Mucosa of descending colon (tissue), 3 donors: Measurements from ENCODE around the gene SPTBN5. TPM values are rescaled to one million over a fixed set of nuclear protein-coding genes. Genes with fewer than 3 reads are reported as not detected.

Experiments
- ATAC-seq: fragments of 200-7000 bp; cut with Tn5 transposase; one replicate; pipeline ENCODE4 v1.9.1; 2020; ENCODE audit warnings: mild to moderate bottlenecking, moderate library complexity
- DNase-seq, 3 donors: peaks; one replicate each; pipeline ENCODE4 v3.0.0-alpha.2; 2020
- H3K36me3 ChIP-seq: fragments of 200-600 bp; one replicate; pipeline ENCODE4 v1.8.0; 2021; ENCODE audit warnings: low read depth, mild to moderate bottlenecking
- H3K4me1 ChIP-seq: fragments of 200-600 bp; one replicate; pipeline ENCODE4 v1.8.0; 2021; ENCODE audit warnings: low read depth, mild to moderate bottlenecking
- H3K4me3 ChIP-seq: fragments of 200-600 bp; one replicate; pipeline ENCODE4 v1.8.0; 2021; ENCODE audit warnings: mild to moderate bottlenecking
- H3K9me3 ChIP-seq: fragments of 200-600 bp; one replicate; pipeline ENCODE4 v1.8.0; 2021; ENCODE audit warnings: mild to moderate bottlenecking
- CTCF ChIP-seq: fragments of 200-600 bp; IDR thresholded peaks from one replicate; pipeline ENCODE4 v1.8.0; 2022; ENCODE audit warnings: antibody characterized with exemption, mild to moderate bottlenecking
- intact Hi-C, 2 donors: fragments of 100-400 bp; cut with DNase I in 1 of 2; cut with micrococcal nuclease in 1 of 2; formaldehyde crosslinking; loops; one replicate each; pipeline versions ENCODE4 v1.11.0 to v1.11.1; 2022; cut with DNase I, micrococcal nuclease
- total RNA-seq, 3 donors: library from RNA; stranded (reverse); fragmentation: NEBNext Ultra II Directional in 2 of 3; extraction: Animal tissue kit (Norgen Biotek cat#: 25700) in 2 of 3; gene quantifications; one replicate each; pipeline versions ENCODE4 v1.2.1 to v1.2.4, GENCODE V29; 2021 to 2023
- donor health status: DM: no; HTN: no; CAD: no; lungs with moderate emphysema.
- donor health status: DM: no; HTN: no; CAD: no.
- donor health status: DM: no; HTN: yes; CAD: no.

The SPTBN5 gene
- total RNA-seq, 3 donors from 2014 or later, result 0.36 to 2.2 (median 0.87) TPM

DNA sequence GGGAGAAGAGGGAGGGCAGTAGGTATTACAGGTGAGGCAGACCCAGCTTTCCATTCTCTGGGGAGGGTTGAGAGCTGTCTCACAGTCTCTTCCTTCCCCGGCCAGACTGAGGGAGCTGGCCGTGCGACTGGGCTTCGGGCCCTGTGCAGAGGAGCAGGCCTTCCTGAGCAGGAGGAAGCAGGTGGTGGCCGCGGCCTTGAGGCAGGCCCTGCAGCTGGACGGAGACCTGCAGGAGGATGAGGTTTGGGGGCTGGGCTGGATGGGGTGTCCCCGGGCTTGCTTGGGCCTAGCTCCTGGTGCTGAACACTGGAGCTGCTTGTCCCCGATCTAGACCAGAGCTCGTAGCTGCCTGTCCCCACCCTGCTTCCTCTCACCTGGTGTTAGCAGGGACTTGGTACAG, 50.3 kb downstream of the SPTBN5 start:
- no peaks in the 10 kb centered on the region for H3K9me3 ChIP-seq
- no peak for DNase-seq
- no peak for TF ChIP-seq CTCF
- H3K36me3 ChIP-seq, result no peaks in the 10 kb centered on the region
- peaks cover 4% of the 10 kb centered on the region for H3K4me1 ChIP-seq
- H3K4me3 ChIP-seq, result no peak overlapping the region
- intact Hi-C loops, result no loop called here
- ATAC-seq, result no peak

- ATAC-seq (peak; percentile 20), DNase-seq (no peak)
- intact Hi-C loops, result no loop called here
- Histone ChIP-seq H3K4me3 (no peak overlapping the region), H3K4me1 (peaks cover 9% of the 10 kb centered on the region), H3K36me3 (no peaks in the 10 kb centered on the region), H3K9me3 (no peaks in the 10 kb centered on the region)
- TF ChIP-seq CTCF, result no peak
These were observed 51.6 kb downstream of the SPTBN5 start for GRCh38 chr15:41842229-41842628.

DNA sequence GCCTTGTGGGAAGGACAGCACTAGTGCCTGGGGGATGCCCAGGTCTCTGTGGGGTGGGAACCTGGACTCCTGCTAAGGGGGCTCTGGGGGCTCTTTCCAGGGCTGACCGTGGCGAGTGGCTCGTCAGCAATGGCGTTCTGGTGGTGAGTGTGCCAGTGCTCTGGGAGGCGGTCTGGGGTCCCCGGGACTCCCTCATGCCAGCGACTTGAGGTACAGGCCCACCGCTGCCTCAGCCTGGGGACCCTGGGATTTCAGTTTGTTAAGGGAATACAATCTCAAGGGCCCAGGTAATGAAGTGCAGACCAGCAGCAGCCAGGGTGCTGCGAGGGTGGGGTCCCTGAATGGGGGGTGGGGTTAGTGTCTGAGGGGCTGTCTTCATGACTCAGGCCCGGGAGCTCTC, 52.7 kb downstream of the SPTBN5 start:
- intact Hi-C loops, result no loop called here
- no peak overlapping the region for H3K4me3 ChIP-seq
- TF ChIP-seq CTCF, result no peak
- H3K9me3 ChIP-seq, result no peaks in the 10 kb centered on the region
- peaks cover 9% of the 10 kb centered on the region for H3K4me1 ChIP-seq
- no peaks in the 10 kb centered on the region for H3K36me3 ChIP-seq
- ATAC-seq, result no peak
- DNase-seq, result no peak

DNA sequence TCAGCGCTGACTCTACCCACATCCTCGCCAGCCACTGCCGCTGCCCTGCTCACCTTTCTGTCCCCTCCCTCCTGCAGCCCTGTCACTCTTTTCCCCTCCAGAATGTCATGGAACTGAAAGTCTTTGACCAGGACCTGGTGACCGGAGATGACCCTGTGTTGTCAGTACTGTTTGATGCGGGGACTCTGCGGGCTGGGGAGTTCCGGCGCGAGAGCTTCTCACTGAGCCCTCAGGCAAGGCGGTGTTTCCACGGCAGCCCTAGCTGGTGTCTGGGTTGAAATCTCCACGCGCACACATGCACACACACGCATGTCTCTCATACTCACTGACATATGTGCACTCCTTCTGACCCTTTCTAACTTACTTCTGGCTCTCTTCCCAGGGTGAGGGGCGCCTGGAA, 53.2 kb downstream of the SPTBN5 start:
- no peak for TF ChIP-seq CTCF
- DNase-seq (no peak), ATAC-seq (no peak)
- intact Hi-C loops, result no loop called here
- no peaks in the 10 kb centered on the region for H3K36me3 ChIP-seq
- no peaks in the 10 kb centered on the region for H3K9me3 ChIP-seq
- peaks cover 9% of the 10 kb centered on the region for H3K4me1 ChIP-seq
- no peak overlapping the region for H3K4me3 ChIP-seq

GRCh38 chr15:41839781-41840491, 53.9 kb downstream of the SPTBN5 start:
- intact Hi-C loops, result no loop called here
- ATAC-seq, result no peak
- no peak for TF ChIP-seq CTCF

More at GRCh38 chr15:41839781-41840491, 53.9 kb downstream of the SPTBN5 start:
- Histone ChIP-seq H3K36me3 (no peaks in the 10 kb centered on the region), H3K4me1 (peaks cover 9% of the 10 kb centered on the region), H3K4me3 (no peak overlapping the region), H3K9me3 (no peaks in the 10 kb centered on the region)
- DNase-seq, result no peak
